ENCODE measurements around the gene HOXA11.
A peak's percentile ranks its signal among the peaks of the same experiment; 100 is the strongest.

HOXA11 gene

DNA sequence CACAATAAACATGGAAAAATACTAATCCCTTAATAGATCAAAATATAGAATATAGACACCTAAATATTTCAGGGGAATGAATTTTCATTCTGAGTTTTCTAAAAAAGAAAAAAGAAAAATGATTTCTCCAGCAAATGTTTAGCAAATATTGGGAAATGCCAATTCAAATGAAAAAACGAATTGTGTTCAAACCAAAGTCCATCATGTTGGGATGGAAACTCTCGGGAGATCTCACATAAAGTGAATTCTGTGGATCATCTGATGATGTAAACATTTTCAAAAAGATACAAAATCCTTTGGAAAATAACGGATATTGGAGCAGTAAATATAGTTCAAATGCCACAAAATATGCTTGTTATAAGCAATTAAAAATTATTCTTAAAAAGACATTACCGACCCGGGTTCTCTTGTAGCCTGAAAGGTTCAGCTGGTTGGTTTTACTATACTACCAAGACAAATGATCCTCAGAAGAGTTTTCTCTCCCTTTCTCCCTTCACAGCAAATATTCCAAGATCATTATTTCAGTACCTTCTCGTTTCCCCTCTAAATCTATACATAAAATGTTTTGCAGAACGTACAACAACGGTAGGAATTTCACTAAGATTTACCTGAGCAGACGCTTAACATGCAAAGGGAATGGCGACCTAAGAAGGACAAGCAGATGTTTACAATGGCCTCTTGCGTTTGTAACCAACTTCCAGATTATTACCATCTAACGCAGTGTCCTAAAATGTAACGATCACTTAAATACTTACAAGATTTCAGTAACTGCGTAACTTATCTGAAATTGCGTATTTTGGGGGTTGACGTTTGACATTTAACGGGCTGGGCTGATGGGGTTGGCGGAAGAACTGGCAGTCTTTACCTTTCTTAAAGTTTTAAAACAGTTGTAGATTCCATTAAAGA is 12.4 kb upstream of the HOXA11 start:
- no peak for TF ChIP-seq CTCF (conservative IDR thresholded peaks at IDR 0.05)
- TF ChIP-seq ZFX (IDR thresholded peaks at IDR 0.05): no peak
- no peak overlapping the region for H3K27ac ChIP-seq

DNA sequence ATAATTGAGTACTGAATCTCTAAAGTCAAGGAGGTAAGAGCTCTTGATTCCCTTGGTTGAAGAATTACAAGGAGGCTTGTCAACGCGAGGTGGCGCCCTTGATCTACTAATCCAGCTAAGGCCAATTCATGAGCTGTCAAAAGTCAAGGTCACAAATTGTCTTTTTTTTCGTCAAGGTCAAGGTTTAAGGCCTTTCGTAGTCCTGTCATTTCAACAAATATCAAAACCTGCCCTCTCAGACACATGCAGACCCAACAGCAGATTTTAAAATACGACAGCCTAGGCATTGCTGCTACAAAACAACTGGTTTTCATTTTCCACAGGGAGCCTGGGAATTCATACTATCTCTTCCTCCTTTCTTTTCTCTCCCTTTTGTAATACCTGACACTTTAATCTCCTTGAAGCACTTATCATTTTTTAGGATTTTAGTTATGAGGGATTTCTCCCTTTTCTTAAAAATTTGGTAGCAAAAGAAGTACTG is 11.3 kb upstream of the HOXA11 start:
- no peak for TF ChIP-seq ZFX (IDR thresholded peaks at IDR 0.05)
- TF ChIP-seq CTCF (conservative IDR thresholded peaks at IDR 0.05): peak; percentile 89
- H3K27ac ChIP-seq: no peak overlapping the region

- H3K27ac ChIP-seq: no peak overlapping the region
These were observed 9.8 kb upstream of the HOXA11 start for GRCh38 chr7:27194686-27195379.

GRCh38 chr7:27194002-27194352 is 8.9 kb upstream of the HOXA11 start:
- TF ChIP-seq CTCF (conservative IDR thresholded peaks at IDR 0.05) (no peak), ZFX (IDR thresholded peaks at IDR 0.05) (no peak)
- no peak overlapping the region for H3K27ac ChIP-seq

More at GRCh38 chr7:27194686-27195379, 9.8 kb upstream of the HOXA11 start:
- TF ChIP-seq ZFX (IDR thresholded peaks at IDR 0.05): no peak
- no peak for TF ChIP-seq CTCF (conservative IDR thresholded peaks at IDR 0.05)

GRCh38 chr7:27193335-27194001 is 8.4 kb upstream of the HOXA11 start:
- no peak for TF ChIP-seq ZFX (IDR thresholded peaks at IDR 0.05)
- TF ChIP-seq CTCF (conservative IDR thresholded peaks at IDR 0.05): no peak
- H3K27ac ChIP-seq: no peak overlapping the region

DNA sequence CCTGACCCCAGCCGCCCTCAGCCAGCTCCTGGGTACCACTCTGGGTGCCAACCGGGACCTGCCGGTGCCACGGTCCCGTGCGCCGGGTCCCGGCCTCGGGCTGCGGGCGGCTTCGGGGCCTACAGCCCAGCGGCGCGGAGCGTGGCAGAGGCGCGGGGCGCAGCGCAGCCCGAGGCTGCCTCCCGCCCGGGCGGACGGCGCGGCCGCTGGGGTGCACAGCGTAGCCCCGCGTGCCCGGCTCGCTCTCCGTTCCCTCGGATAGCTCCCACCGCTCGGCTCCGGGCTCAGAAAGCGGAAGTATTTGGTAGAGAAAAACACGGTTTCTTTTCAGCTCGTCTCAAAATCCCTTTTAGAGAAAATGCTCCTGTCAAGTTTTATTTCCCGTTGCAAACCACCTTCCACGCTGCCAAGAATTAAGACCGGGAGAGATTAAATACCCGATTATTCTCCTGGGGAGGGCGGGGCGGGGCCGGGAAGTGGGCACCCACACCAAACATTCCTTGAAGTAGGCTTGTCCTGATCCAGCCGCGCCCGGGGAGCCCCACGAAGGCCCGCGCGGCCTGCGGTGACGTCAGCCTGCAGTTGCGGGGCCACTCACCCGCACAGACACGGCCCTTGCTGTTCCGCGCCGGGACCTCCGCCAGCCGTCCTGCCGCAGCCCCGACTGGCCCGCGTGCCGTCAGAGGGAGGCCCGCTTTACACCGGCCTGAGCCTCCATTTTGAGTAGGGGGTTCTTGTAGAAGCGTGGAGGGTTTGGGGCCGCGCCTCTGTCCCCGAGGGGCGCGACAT is 7.7 kb upstream of the HOXA11 start:
- no peak overlapping the region for H3K27ac ChIP-seq
- TF ChIP-seq CTCF (conservative IDR thresholded peaks at IDR 0.05) (no peak), ZFX (IDR thresholded peaks at IDR 0.05) (no peak)

Data from C4-2B (cell line).